GM12875 (cell line): ENCODE results near the gene PIEZO1.
A peak's percentile ranks its signal among the peaks of the same experiment; 100 is the strongest.
"Not testable (repeated sequence)": the region's sequence is repeated elsewhere in the genome, so short reads cannot be mapped to it uniquely, and the experiment has no call there.

Experiments
- H3K4me3 ChIP-seq: one replicate; pipeline ENCODE4 v1.5.1; 2011; ENCODE audit warnings: low read depth, low read length, control low read depth
- TF ChIP-seq, protein P1 (sequence below): IDR thresholded peaks from 2 replicates; pipeline ENCODE4 v1.5.1; 2011; ENCODE audit warnings: low read depth, mild to moderate bottlenecking, control low read depth, inconsistent platforms, low read length, moderate library complexity, borderline replicate concordance; ENCODE audit not compliant: insufficient read depth

PIEZO1 gene

DNA sequence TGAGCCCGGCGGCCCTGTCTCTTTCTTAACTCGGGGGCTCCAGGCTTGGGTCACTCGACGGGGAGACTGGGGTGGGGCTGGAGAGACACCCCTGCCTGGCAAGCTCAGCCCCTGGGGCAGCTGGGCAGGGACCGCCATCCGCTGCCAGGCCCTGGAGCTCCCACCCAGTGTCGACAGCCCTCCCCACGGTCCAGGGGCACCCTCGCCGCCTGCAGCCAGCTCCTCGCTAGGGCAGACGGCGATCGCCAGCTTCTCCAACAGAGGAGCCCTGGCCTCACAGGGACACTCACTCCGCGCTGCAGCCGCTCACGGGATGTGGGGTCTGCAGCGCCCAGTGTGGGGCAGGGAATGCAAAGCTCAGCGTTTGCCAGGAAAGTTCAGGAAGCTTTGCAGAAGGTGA, 42.7 kb upstream of the PIEZO1 start:
- H3K4me3 ChIP-seq, result no peak overlapping the region
- TF ChIP-seq, protein P1, sequence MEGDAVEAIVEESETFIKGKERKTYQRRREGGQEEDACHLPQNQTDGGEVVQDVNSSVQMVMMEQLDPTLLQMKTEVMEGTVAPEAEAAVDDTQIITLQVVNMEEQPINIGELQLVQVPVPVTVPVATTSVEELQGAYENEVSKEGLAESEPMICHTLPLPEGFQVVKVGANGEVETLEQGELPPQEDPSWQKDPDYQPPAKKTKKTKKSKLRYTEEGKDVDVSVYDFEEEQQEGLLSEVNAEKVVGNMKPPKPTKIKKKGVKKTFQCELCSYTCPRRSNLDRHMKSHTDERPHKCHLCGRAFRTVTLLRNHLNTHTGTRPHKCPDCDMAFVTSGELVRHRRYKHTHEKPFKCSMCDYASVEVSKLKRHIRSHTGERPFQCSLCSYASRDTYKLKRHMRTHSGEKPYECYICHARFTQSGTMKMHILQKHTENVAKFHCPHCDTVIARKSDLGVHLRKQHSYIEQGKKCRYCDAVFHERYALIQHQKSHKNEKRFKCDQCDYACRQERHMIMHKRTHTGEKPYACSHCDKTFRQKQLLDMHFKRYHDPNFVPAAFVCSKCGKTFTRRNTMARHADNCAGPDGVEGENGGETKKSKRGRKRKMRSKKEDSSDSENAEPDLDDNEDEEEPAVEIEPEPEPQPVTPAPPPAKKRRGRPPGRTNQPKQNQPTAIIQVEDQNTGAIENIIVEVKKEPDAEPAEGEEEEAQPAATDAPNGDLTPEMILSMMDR, result no peak

DNA sequence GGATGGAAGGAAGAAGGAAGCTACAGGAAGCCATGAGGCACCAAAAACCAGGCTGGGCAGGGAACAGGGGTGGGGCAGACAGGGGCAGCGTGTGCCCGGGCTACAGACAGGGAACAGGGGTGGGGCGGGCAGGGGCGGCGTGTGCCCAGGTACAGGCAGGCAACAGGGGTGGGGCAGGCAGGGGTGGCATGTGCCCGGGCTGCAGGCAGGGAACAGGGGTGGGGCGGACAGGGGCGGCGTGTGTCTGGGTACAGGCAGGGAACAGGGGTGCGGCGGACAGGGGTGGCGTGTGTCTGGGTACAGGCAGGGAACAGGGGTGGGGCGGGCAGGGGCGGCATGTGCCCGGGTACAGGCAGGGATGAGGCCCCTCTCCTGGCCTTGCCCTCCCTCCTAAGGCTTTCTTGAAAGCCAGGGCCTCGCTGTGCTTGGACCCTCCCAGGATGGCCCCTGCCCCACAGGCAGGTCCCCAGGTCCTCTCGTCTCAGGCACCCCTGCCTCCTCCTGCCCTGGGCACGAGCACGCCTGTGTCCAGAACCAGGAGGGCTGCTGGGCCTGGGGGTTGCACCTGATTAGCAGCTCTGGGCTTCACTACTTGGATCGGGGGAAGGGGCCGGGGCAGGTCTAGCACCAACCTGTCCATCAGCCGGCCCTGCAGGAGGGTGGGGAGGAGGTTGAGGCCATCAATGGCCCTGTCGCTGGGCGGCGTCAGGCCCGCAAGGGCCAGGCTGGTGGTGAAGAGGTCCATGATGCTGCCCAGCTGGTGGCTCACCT, 41.2 kb upstream of the PIEZO1 start:
- no peak overlapping the region for H3K4me3 ChIP-seq
- TF ChIP-seq, protein P1, result no peak

DNA sequence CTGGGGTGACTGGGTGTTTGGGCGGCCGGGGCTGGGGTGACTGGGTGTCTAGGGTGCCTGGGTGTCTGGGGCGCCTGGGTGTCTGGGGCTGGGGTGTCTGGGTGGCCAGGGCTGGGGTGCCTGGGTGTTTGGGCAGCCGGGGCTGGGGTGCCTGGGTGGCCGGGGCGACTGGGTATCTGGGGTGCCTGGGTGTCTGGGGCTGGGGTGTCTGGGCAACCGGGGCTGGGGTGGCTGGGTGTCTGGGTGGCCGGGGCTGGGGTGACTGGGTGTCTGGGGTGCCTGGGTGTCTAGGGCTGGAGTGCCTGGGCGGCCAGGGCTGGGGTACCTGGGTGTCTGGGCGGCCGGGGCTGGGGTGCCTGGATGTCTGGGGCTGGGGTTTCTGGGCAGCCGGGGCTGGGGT, 40.1 kb upstream of the PIEZO1 start:
- TF ChIP-seq, protein P1, result no peak
- no peak overlapping the region for H3K4me3 ChIP-seq

DNA sequence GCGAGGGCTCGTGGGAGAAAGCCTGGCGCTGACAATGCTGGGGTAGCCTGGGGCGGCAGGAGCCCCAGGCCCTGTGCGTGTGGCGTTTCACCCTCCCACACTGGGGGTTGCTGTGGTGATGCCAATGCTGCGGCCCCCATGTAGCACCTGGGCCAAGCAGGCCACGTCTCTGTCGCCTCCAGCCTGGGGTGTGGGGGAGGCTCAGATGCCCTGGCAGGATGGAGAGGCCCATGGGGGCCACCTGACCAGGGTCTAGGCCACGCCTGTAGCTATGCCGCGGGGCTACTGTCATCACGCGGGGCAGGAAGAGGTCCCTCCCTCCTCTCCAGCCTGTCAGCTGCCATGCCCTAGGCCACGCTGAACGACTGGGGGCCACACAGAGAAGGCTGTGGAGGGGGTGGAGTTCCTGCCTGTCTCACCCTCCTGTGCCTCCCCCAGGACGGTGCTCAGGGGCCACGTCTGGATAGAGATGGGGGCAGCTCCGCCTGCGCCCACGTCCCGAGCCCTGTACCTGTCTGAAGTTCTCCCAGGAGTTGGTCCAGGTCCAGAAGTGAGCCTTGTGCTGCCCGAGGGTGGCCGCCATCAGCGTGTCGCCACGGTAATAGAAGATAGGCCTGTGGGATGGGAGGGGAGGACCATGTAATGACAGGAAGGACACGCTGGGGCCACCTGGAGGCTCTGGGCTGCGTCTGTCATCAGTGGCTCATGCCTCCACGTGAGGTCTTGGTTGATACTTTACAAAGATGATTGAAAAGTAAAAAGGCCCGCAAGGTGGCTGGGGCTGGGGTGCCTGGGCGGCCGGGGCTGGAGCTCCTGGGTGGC, 39.4 kb upstream of the PIEZO1 start:
- TF ChIP-seq, protein P1, result no peak
- no peak overlapping the region for H3K4me3 ChIP-seq

DNA sequence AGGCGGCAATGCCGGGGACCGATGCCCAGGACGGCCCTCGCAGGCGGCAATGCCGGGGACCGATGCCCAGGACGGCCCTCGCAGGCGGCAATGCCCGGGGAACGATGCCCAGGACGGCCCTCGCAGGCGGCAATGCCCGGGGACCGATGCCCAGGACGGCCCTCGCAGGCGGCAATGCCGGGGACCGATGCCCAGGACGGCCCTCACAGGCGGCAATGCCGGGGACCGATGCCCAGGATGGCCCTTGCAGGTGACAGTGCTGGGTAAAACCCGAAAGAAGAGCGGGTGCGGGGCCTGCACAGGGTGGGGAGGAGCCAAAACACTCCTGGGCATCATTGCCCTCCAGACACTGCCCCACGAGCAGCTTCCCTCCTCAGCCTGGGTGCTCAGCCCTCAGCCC, 38.6 kb upstream of the PIEZO1 start:
- not testable (repeated sequence) for H3K4me3 ChIP-seq

DNA sequence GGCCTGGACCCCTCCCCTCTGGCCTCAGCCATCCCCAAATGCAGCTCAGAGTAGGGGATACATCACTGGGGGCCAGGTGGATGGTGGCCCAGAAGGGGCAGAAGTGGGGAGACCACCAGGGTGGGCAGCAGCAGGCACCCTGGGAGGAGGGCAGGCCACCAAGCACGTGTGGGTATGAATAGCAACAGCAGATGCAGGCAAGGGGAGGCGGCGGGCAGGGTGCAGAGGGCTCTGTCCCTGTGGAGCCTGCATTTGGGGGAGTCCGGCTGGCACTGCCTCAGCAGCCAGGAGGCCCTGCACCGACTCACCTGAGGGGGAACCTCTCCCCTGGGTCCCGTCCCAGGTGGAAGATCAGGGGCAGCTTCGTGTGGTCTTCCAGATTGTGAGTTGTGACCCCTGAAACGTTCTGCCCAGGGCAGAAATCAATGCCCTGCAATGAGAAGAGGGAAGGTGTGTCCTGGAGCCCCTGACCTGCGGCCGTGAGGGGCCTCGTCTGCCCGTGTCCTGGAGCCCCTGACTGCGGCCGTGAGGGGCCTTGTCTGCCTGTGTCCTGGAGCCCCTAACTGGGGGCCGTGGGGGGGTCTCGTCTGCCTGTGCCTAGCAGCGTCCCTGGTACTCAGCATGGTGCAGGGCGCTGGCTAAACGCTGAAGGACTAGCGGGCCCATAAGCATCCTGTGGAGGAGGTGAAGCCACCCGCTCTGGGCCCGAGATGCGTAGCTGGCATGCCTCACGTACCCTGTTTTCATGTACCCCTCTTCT, 37.4 kb upstream of the PIEZO1 start:
- TF ChIP-seq, protein P1, result no peak
- H3K4me3 ChIP-seq, result no peak overlapping the region

DNA sequence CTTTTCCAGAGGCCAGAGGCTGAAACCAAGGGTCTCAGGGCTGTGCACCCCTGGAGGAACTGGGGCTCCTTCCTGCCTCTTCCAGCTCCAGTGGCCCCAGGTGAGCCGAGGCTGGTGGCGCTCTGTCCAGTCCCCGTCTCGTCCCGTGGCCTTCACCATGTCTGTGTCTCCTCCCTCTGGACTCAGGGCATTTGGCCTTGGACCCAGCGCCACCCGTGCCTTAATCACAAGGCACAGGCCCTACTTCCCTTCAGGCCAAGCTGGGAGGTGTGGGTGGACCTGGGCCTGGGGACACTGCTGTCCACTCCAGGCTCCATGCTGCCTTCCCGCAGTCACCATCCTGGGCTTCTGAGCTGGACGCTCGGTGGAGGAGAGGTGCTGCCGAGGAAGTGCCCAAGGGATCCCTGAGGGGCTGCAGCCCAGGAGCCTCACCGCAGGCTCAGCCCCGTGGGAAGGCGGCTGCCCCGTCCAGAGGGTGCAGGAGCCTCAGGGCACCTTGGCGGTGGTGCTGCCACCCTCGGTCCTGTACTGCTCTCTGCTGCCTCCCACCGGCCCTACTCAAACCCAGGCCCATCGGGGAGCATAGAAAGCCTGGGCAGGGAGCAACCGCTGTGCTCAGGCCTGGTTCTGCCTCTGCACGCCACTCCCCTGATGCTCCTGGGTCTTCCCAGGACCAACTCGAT, 36.3 kb upstream of the PIEZO1 start:
- H3K4me3 ChIP-seq, result no peak overlapping the region
- TF ChIP-seq, protein P1, result peak; percentile 17; the same call in 1 of the 2 replicates
